RCC 7860 (cell line): ENCODE data around the gene RNF212.
"Not testable (repeated sequence)": the region's sequence is repeated elsewhere in the genome, so short reads cannot be mapped to it uniquely, and the experiment has no call there.

Experiments used
- DNase-seq: peaks from one replicate; pipeline ENCODE4 v3.0.0-alpha.2; 2015; ENCODE audit warnings: low spot score
- FAIRE-seq: peaks from 2 replicates; lab custom pipeline; 2012; peaks lifted over from hg19 to GRCh38; lab: Jason Lieb, UNC

The RNF212 gene

GRCh38 chr4:1069394-1069793 is 44.0 kb downstream of the RNF212 start:
- FAIRE-seq: no peak
- no peak for DNase-seq

GRCh38 chr4:1065732-1066131 is 47.6 kb downstream of the RNF212 start:
- DNase-seq: no peak
- FAIRE-seq: no peak

- DNase-seq (no peak), FAIRE-seq (no peak)
Measured at GRCh38 chr4:1062419-1062818, 50.9 kb downstream of the RNF212 start.

GRCh38 chr4:1061760-1062159 is 51.6 kb downstream of the RNF212 start:
- DNase-seq (no peak), FAIRE-seq (no peak)

- no peak for FAIRE-seq
Measured at GRCh38 chr4:1061056-1061700, 52.2 kb downstream of the RNF212 start.

GRCh38 chr4:1060621-1061020 is 52.7 kb downstream of the RNF212 start:
- FAIRE-seq: no peak
- DNase-seq: no peak

More at GRCh38 chr4:1061056-1061700, 52.2 kb downstream of the RNF212 start:
- no peak for DNase-seq

GRCh38 chr4:1060121-1060520 is 53.2 kb downstream of the RNF212 start:
- FAIRE-seq (no peak), DNase-seq (no peak)

GRCh38 chr4:1058997-1059665 is 54.2 kb downstream of the RNF212 start:
- no peak for DNase-seq
- FAIRE-seq: no peak

- DNase-seq (no peak), FAIRE-seq (no peak)
Measured at GRCh38 chr4:1058198-1058996, 55.0 kb downstream of the RNF212 start.

GRCh38 chr4:1057403-1057745 is 56.0 kb downstream of the RNF212 start:
- DNase-seq (no peak), FAIRE-seq (no peak)

GRCh38 chr4:1056671-1057402 is 56.5 kb downstream of the RNF212 start:
- DNase-seq (no peak), FAIRE-seq (no peak)

GRCh38 chr4:1055721-1056590 is 57.4 kb downstream of the RNF212 start:
- no peak for FAIRE-seq
- no peak for DNase-seq

- not testable (repeated sequence) for DNase-seq, FAIRE-seq
Measured at GRCh38 chr4:1055243-1055701, 58.1 kb downstream of the RNF212 start.

GRCh38 chr4:1054696-1055242 is 58.6 kb downstream of the RNF212 start:
- not testable (repeated sequence) for FAIRE-seq, DNase-seq

- not testable (repeated sequence) for DNase-seq, FAIRE-seq
Measured at GRCh38 chr4:1053891-1054290, 59.5 kb downstream of the RNF212 start.

- no peak for FAIRE-seq
- no peak for DNase-seq
Measured at GRCh38 chr4:1053080-1053661, 60.2 kb downstream of the RNF212 start.

- FAIRE-seq: no peak
- no peak for DNase-seq
Measured at GRCh38 chr4:1052231-1052671, 61.1 kb downstream of the RNF212 start.

- FAIRE-seq: no peak
- no peak for DNase-seq
Measured at GRCh38 chr4:1051472-1051871, 61.9 kb downstream of the RNF212 start.

- DNase-seq (no peak), FAIRE-seq (no peak)
Measured at GRCh38 chr4:1050486-1051213, 62.7 kb downstream of the RNF212 start.
